Heart right ventricle (tissue), 16 donors: ENCODE measurements around the gene ADGRE2. TPM values are rescaled to one million over a fixed set of nuclear protein-coding genes. Genes with fewer than 3 reads are reported as not detected.

Source experiments
- ATAC-seq, 8 donors: fragments of 200-7000 bp; cut with Tn5 transposase; one replicate each; pipeline ENCODE4 v1.9.1; 2020; ENCODE audit warnings: mild to moderate bottlenecking in 8 of 8, moderate library complexity in 8 of 8, moderate number of reproducible peaks in 1 of 8
- DNase-seq, 2 donors: peaks; one replicate each; pipeline ENCODE4 v3.0.0-alpha.2; 2020
- H3K27ac ChIP-seq, 10 donors: fragments of 200-600 bp; sonication (generic) in 2 of 10; one replicate each; pipeline versions ENCODE4 v1.5.0 to v1.8.0; 2020 to 2022; ENCODE audit warnings: mild to moderate bottlenecking in 3 of 10
- H3K27me3 ChIP-seq, 7 donors: fragments of 200-600 bp; one replicate each; pipeline ENCODE4 v1.8.0; 2021 to 2022; ENCODE audit warnings: mild to moderate bottlenecking in 2 of 7
- H3K36me3 ChIP-seq, 9 donors: fragments of 200-600 bp; sonication (generic) in 1 of 9; one replicate each; pipeline versions ENCODE4 v1.5.0 to v1.8.0; 2020 to 2022; ENCODE audit warnings: mild to moderate bottlenecking in 2 of 9
- H3K4me1 ChIP-seq, 9 donors: fragments of 200-600 bp; sonication (generic) in 1 of 9; one replicate each; pipeline versions ENCODE4 v1.5.0 to v1.8.0; 2020 to 2022; ENCODE audit warnings: mild to moderate bottlenecking in 4 of 9
- H3K4me3 ChIP-seq, 10 donors: fragments of 200-600 bp; sonication (generic) in 2 of 10; one replicate each; pipeline versions ENCODE4 v1.5.0 to v1.8.0; 2020 to 2022; ENCODE audit warnings: mild to moderate bottlenecking in 7 of 10, moderate library complexity in 2 of 10
- H3K9me3 ChIP-seq, 11 donors: fragments of 200-600 bp in 10 of 11; sonication (generic) in 2 of 11; one replicate each; pipeline versions ENCODE4 v1.5.0 to v1.8.0; 2013 to 2022; ENCODE audit warnings: mild to moderate bottlenecking in 2 of 11, control low read depth in 1 of 11, moderate library complexity in 1 of 11
- CTCF ChIP-seq, 9 donors: fragments of 200-600 bp; sonication (generic) in 2 of 9; IDR thresholded peaks; one replicate each; pipeline versions ENCODE4 v1.5.0 to v1.8.0; 2021 to 2022; ENCODE audit warnings: antibody characterized with exemption in 9 of 9, mild to moderate bottlenecking in 5 of 9, moderate library complexity in 1 of 9
- WGBS, 2 donors: extraction: QIAGEN DNeasy Blood & Tissue Kit; methylation state at CpG; one replicate each; pipeline ENCODE4 v1.1.7; 2013; ENCODE audit warnings: inconsistent platforms in 1 of 2; 5-methylcytosine and 5-hydroxymethylcytosine counted together
- intact Hi-C, 10 donors: fragments of 100-400 bp; cut with DNase I; formaldehyde crosslinking; loops; one replicate each; pipeline versions ENCODE4 v1.11.1 to v1.14.2; 2022
- polyA plus RNA-seq, 2 donors: library from polyadenylated mRNA; stranded (reverse); fragments of 200-250 nt; gene quantifications; one replicate each; pipeline ENCODE4 v1.2.3, GENCODE V29; 2013
- total RNA-seq, 10 donors: library from RNA; stranded (reverse); fragmentation: NEBNext Ultra II Directional in 3 of 10; extraction: Animal tissue kit (Norgen Biotek cat#: 25700) in 3 of 10; gene quantifications; one replicate each; pipeline versions ENCODE4 v1.2.1 to v1.2.4, GENCODE V29; 2021 to 2023
- donor health status: Arrhythmogenic right ventricular cardiomyopathy.
- donor health status: ischemic (EF 13 %, LVEDD 7.1; RV severe dilation, severe dysfunction).
- donor health status: healthy with polysubstance abuse.
- donor health status: DM: no; HTN: yes; CAD: no.
- donor health status: DM: no; HTN: no; CAD: no.
- donor health status: ischemic (EF 25% LVEDD 6.9; RV normal size, moderate dysfunction).
- donor health status: ischemic (EF 25% LVEDD 5.7; RV mildly dilated, moderate dysfunction).
- donor health status: healthy.
- donor health status: DM: yes; HTN: yes; CAD: no.
- donor health status: Ischemic cardiomyopathy.
- donor health status: ischemic (EF 35%, LVEDD 5.7; RV mildly dilated, moderate dysfunction).
- donor health status: nonischemic (EF 11% LVEDD 7.7; RV severe dilation, severe dysfunction).
- donor health status: DM: yes; HTN: yes; CAD: no.
- donor health status: PGD.
- donor health status: ischemic (EF 29% LVEDD 5.4; RV normal size, mild dysfunction).
- donor health status: nonischemic (EF 23%, LVEDD 6.1; RV moderate dilation, normal function).

The ADGRE2 gene
- total and polyA plus RNA-seq, 12 donors = 0.17 to 5.0 (median 0.79) TPM

GRCh38 chr19:14732510-14732909 is 45.9 kb downstream of the ADGRE2 start:
- Histone ChIP-seq H3K9me3 (peaks cover 0 to 62% (median 23%) of the 10 kb centered on the region in 11 donors), H3K4me3 (no peak overlapping the region), H3K27me3 (no peaks in the 10 kb centered on the region), H3K27ac (no peak overlapping the region), H3K36me3 (peaks cover 0 to 13% (median 0%) of the 10 kb centered on the region in 9 donors), H3K4me1 (no peaks in the 10 kb centered on the region)
- ATAC-seq (no peak), DNase-seq (no peak)
- TF ChIP-seq CTCF (IDR thresholded peaks at IDR 0.05) = no peak
- intact Hi-C loops = no loop called here

- Histone ChIP-seq H3K27me3 (no peaks in the 10 kb centered on the region), H3K4me1 (no peaks in the 10 kb centered on the region), H3K4me3 (no peak overlapping the region), H3K27ac (no peak overlapping the region), H3K9me3 (peaks cover 0 to 75% (median 34%) of the 10 kb centered on the region in 11 donors), H3K36me3 (peaks cover 0 to 4% (median 0%) of the 10 kb centered on the region in 9 donors)
- ATAC-seq (no peak), DNase-seq (no peak)
- intact Hi-C loops = no loop called here
- WGBS, 2 donors = 58 to 64% methylated on average over 10 of the region's 10 CpGs
- no peak for TF ChIP-seq CTCF (IDR thresholded peaks at IDR 0.05)
These were observed 47.2 kb downstream of the ADGRE2 start for GRCh38 chr19:14731200-14731599.

- H3K27ac ChIP-seq = no peak overlapping the region
- no peaks in the 10 kb centered on the region for H3K4me1 ChIP-seq
- TF ChIP-seq CTCF (IDR thresholded peaks at IDR 0.05) = no peak
- peaks cover 0 to 96% (median 60%) of the 10 kb centered on the region in 11 donors for H3K9me3 ChIP-seq
- peaks cover 0 to 12% (median 0%) of the 10 kb centered on the region in 9 donors for H3K36me3 ChIP-seq
- H3K27me3 ChIP-seq = no peaks in the 10 kb centered on the region
- no peak overlapping the region for H3K4me3 ChIP-seq
- intact Hi-C loops = no loop called here
- DNase-seq = no peak
- 72 to 74% methylated on average over 7 of the region's 7 CpGs for WGBS, 2 donors
- no peak for ATAC-seq
These were observed 49.8 kb downstream of the ADGRE2 start for GRCh38 chr19:14728595-14728994.

- TF ChIP-seq CTCF (IDR thresholded peaks at IDR 0.05) = no peak
- Histone ChIP-seq H3K27me3 (no peaks in the 10 kb centered on the region), H3K9me3 (peaks cover 11 to 100% (median 97%) of the 10 kb centered on the region in 11 donors), H3K4me1 (no peaks in the 10 kb centered on the region), H3K27ac (no peak overlapping the region), H3K4me3 (no peak overlapping the region), H3K36me3 (peaks cover 11 to 75% (median 56%) of the 10 kb centered on the region in 9 donors)
- intact Hi-C loops = no loop called here
- WGBS, 2 donors = 86 to 88% methylated on average over 2 of the region's 2 CpGs
- no peak for ATAC-seq
- DNase-seq = no peak
These were observed 56.2 kb downstream of the ADGRE2 start for GRCh38 chr19:14722127-14722526.
